ENCODE measurements around the gene KAT6B. TPM values are rescaled to one million over a fixed set of nuclear protein-coding genes. Genes with fewer than 3 reads are reported as not detected.

Gene KAT6B
- total and polyA plus RNA-seq, 4 experiments from 2014 or later, result 10.9 to 63.9 (median 52.4) TPM

- Mint-ChIP-seq H3K36me3 (peaks cover 59 to 65% of the 10 kb centered on the region in 2 donors), H3K9me3 (peaks cover 0 to 2% (median 0%) of the 10 kb centered on the region in 8 donors), H3K4me3 (no peak overlapping the region), H3K27ac (peak overlapping the region in 4 of 7 donors; percentile 1 to 83 (median 39)), H3K27me3 (no peaks in the 10 kb centered on the region), H3K4me1 (peaks cover 12 to 17% (median 14%) of the 10 kb centered on the region in 4 donors)
- Histone ChIP-seq H3K4me1 (ENCODE audit: insufficient read depth, low read length) (peaks cover 14% of the 10 kb centered on the region), H3K9me3 (ENCODE audit: control insufficient read depth in 1 of 2, low read length in 2 of 2) (no peaks in the 10 kb centered on the region), H3K27ac (ENCODE audit: low read depth, low read length) (no peak overlapping the region), H3K27me3 (ENCODE audit: insufficient read depth, low read length) (no peaks in the 10 kb centered on the region), H3K4me3 (ENCODE audit: low read length in 2 of 2) (no peak overlapping the region), H3K36me3 (ENCODE audit: insufficient read depth, low read length) (peaks cover 8% of the 10 kb centered on the region)
- ChIA-PET POLR2A (ENCODE audit: partially characterized antibody) (no interaction called here), CTCF (ENCODE audit: partially characterized antibody) (interaction anchor here (1.1 to 1.3 kb wide), 3 partner anchors 8 to 21 kb away, joined by 3 to 4 read pairs (median 4); no protein-coding TSS in a partner anchor)
- intact Hi-C loops (cut with micrococcal nuclease), result no loop called here
- DNase-seq, result no peak
Observed at GRCh38 chr10:74981831-74982633, 155.6 kb downstream of the KAT6B start.

DNA sequence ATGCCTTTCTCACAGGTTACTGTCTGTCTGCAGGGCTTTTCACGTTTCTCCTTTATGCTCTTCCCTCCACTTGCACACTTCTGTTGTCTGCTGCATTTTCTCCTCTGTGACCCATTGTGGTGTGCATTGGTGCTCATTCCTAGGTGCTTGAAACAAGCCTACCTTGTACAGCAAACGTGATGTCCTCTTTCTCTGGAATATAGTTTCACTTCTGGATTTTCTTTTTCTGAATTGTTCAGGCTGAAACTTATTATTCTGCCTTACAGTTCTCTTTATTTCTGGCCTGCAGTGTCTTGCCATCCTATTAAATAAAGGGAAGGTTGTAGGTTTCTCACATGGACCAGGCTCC lies 156.2 kb downstream of the KAT6B start:
- peaks cover 6 to 15% (median 12%) of the 10 kb centered on the region in 4 donors for H3K4me1 Mint-ChIP-seq
- H3K27ac Mint-ChIP-seq, result no peak overlapping the region
- Histone ChIP-seq H3K36me3 (ENCODE audit: insufficient read depth, low read length) (peaks cover 8% of the 10 kb centered on the region), H3K27ac (ENCODE audit: low read depth, low read length) (no peak overlapping the region), H3K4me3 (ENCODE audit: low read length in 2 of 2) (no peak overlapping the region), H3K9me3 (ENCODE audit: control insufficient read depth in 1 of 2, low read length in 2 of 2) (no peaks in the 10 kb centered on the region), H3K4me1 (ENCODE audit: insufficient read depth, low read length) (peaks cover 8% of the 10 kb centered on the region), H3K27me3 (ENCODE audit: insufficient read depth, low read length) (no peaks in the 10 kb centered on the region)
- no peak for DNase-seq
- H3K4me3 Mint-ChIP-seq, result no peak overlapping the region
- H3K27me3 Mint-ChIP-seq, result no peaks in the 10 kb centered on the region
- CTCF ChIA-PET (ENCODE audit: partially characterized antibody), result interaction anchor here (1.1 to 1.3 kb wide), 2 partner anchors 9 to 10 kb away, joined by 3 to 4 read pairs; no protein-coding TSS in a partner anchor
- H3K36me3 Mint-ChIP-seq, result peaks cover 61% of the 10 kb centered on the region in 2 donors
- POLR2A ChIA-PET (ENCODE audit: partially characterized antibody), result no interaction called here
- intact Hi-C loops (cut with micrococcal nuclease), result no loop called here
- peaks cover 0 to 2% (median 0%) of the 10 kb centered on the region in 8 donors for H3K9me3 Mint-ChIP-seq

DNA sequence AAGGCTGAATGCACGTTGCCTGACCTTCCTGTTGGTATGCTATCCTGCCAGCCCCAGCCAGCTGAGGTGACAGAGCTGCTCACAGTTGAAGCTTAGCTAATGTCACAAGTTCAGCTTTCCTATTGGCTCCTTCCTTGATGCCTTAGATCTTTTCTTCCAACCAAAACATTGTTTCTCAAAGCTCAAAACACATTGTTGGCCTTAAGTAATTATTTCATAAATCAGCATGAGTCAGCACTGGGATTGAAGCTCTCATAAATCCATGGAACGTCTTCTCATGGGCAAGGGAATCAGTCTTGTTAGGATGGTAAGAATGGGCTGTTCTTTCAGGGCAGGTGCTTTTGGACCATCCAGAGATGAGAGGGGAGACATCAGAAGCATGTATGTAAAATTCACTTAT lies 157.0 kb downstream of the KAT6B start:
- H3K27me3 ChIP-seq (ENCODE audit: insufficient read depth, low read length), result no peaks in the 10 kb centered on the region
- H3K9me3 ChIP-seq (ENCODE audit: control insufficient read depth in 1 of 2, low read length in 2 of 2), result no peaks in the 10 kb centered on the region
- intact Hi-C loops (cut with micrococcal nuclease), result no loop called here
- peaks cover 55 to 61% of the 10 kb centered on the region in 2 donors for H3K36me3 Mint-ChIP-seq
- H3K4me1 ChIP-seq (ENCODE audit: insufficient read depth, low read length), result peaks cover under 1% of the 10 kb centered on the region
- peaks cover 0 to 2% (median 0%) of the 10 kb centered on the region in 8 donors for H3K9me3 Mint-ChIP-seq
- DNase-seq, result no peak
- ChIA-PET CTCF (ENCODE audit: partially characterized antibody) (no interaction called here), POLR2A (ENCODE audit: partially characterized antibody) (no interaction called here)
- H3K4me1 Mint-ChIP-seq, result peaks cover 4 to 14% (median 12%) of the 10 kb centered on the region in 4 donors
- no peak overlapping the region for H3K27ac Mint-ChIP-seq
- no peak overlapping the region for H3K4me3 ChIP-seq (ENCODE audit: low read length in 2 of 2)
- no peak overlapping the region for H3K4me3 Mint-ChIP-seq
- H3K36me3 ChIP-seq (ENCODE audit: insufficient read depth, low read length), result peaks cover 8% of the 10 kb centered on the region
- no peak overlapping the region for H3K27ac ChIP-seq (ENCODE audit: low read depth, low read length)
- H3K27me3 Mint-ChIP-seq, result no peaks in the 10 kb centered on the region

GRCh38 chr10:74987339-74988053 lies 161.1 kb downstream of the KAT6B start:
- Histone ChIP-seq H3K36me3 (ENCODE audit: insufficient read depth, low read length) (peaks cover 17% of the 10 kb centered on the region), H3K4me3 (ENCODE audit: low read length in 2 of 2) (no peak overlapping the region), H3K27ac (ENCODE audit: low read depth, low read length) (no peak overlapping the region), H3K27me3 (ENCODE audit: insufficient read depth, low read length) (no peaks in the 10 kb centered on the region), H3K4me1 (ENCODE audit: insufficient read depth, low read length) (no peaks in the 10 kb centered on the region), H3K9me3 (ENCODE audit: control insufficient read depth in 1 of 2, low read length in 2 of 2) (no peaks in the 10 kb centered on the region)
- Mint-ChIP-seq H3K4me3 (no peak overlapping the region), H3K4me1 (peaks cover 9 to 19% (median 16%) of the 10 kb centered on the region in 4 donors), H3K9me3 (peaks cover 0 to 2% (median 0%) of the 10 kb centered on the region in 8 donors), H3K27me3 (no peaks in the 10 kb centered on the region), H3K27ac (peak overlapping the region in 5 of 7 donors; percentile 45 to 86 (median 56)), H3K36me3 (peaks cover 49 to 63% of the 10 kb centered on the region in 2 donors)
- intact Hi-C loops (cut with micrococcal nuclease), result no loop called here
- DNase-seq, result no peak
- POLR2A ChIA-PET (ENCODE audit: partially characterized antibody), result no interaction called here
- CTCF ChIA-PET (ENCODE audit: partially characterized antibody), result interaction anchor here (0.5 to 1.7 kb wide), 3 partner anchors 27 to 248 kb away, joined by 3 to 4 read pairs (median 3); no protein-coding TSS in a partner anchor

DNA sequence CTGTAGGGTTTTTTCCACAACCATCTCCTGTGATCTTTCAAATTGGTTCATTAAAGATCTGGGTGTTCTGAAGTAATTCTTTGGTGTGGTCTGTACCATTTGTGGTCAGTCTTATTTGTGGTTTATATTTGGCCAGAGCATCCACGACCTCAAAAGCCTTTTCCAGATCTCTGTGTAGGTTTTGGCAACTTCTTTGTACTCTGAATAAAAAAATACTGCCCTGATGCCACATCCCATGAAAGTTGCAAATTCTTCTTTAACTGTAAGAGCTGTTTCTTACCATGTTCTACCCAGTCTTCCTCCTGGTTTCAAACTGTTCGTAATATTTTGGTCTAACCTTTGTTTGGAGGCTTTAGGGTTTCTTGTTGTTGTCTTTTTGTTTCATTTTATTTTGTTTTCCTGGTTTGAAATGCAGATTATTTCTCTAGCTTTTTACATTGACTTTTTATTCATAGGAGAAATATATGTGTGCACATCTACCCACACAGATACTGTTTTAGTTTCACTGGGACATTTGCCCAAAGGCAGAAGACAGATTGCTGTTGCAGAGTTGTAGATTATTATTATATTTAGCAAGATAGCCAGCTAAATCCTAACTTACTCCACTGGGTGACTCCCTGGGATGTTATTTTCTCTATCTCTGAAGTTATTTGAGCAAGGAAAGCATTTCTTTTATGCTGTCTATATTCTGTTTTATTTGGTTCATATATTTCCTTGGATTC lies 161.8 kb downstream of the KAT6B start:
- H3K27me3 ChIP-seq (ENCODE audit: insufficient read depth, low read length), result no peaks in the 10 kb centered on the region
- H3K4me3 ChIP-seq (ENCODE audit: low read length in 2 of 2), result no peak overlapping the region
- H3K9me3 ChIP-seq (ENCODE audit: control insufficient read depth in 1 of 2, low read length in 2 of 2), result no peaks in the 10 kb centered on the region
- peaks cover 0 to 2% (median 0%) of the 10 kb centered on the region in 8 donors for H3K9me3 Mint-ChIP-seq
- no peak overlapping the region for H3K4me3 Mint-ChIP-seq
- CTCF ChIA-PET (ENCODE audit: partially characterized antibody), result interaction anchor here (0.5 to 1.7 kb wide), 3 partner anchors 27 to 249 kb away, joined by 3 to 4 read pairs (median 3); no protein-coding TSS in a partner anchor
- no peaks in the 10 kb centered on the region for H3K4me1 ChIP-seq (ENCODE audit: insufficient read depth, low read length)
- H3K27me3 Mint-ChIP-seq, result no peaks in the 10 kb centered on the region
- no peak overlapping the region for H3K27ac ChIP-seq (ENCODE audit: low read depth, low read length)
- intact Hi-C loops (cut with micrococcal nuclease), result no loop called here
- H3K4me1 Mint-ChIP-seq, result peaks cover 9 to 19% (median 17%) of the 10 kb centered on the region in 4 donors
- no peak for DNase-seq
- POLR2A ChIA-PET (ENCODE audit: partially characterized antibody), result no interaction called here
- H3K36me3 ChIP-seq (ENCODE audit: insufficient read depth, low read length), result peaks cover 24% of the 10 kb centered on the region
- H3K36me3 Mint-ChIP-seq, result peaks cover 49 to 68% of the 10 kb centered on the region in 2 donors
- H3K27ac Mint-ChIP-seq, result peak overlapping the region in 2 of 7 donors; percentile 47

- peak overlapping the region in 2 of 7 donors; percentile 2 to 48 for H3K27ac Mint-ChIP-seq
- H3K36me3 ChIP-seq (ENCODE audit: insufficient read depth, low read length), result peaks cover 22% of the 10 kb centered on the region
- no peak overlapping the region for H3K4me3 ChIP-seq (ENCODE audit: low read length in 2 of 2)
- H3K4me1 ChIP-seq (ENCODE audit: insufficient read depth, low read length), result no peaks in the 10 kb centered on the region
- H3K4me1 Mint-ChIP-seq, result peaks cover 9 to 19% (median 17%) of the 10 kb centered on the region in 4 donors
- CTCF ChIA-PET (ENCODE audit: partially characterized antibody), result interaction anchor here (1.4 kb wide), 1 partner anchor 250 kb away, joined by 3 read pairs; no protein-coding TSS in a partner anchor
- no peak overlapping the region for H3K4me3 Mint-ChIP-seq
- no peaks in the 10 kb centered on the region for H3K27me3 Mint-ChIP-seq
- H3K9me3 ChIP-seq (ENCODE audit: control insufficient read depth in 1 of 2, low read length in 2 of 2), result no peaks in the 10 kb centered on the region
- intact Hi-C loops (cut with micrococcal nuclease), result no loop called here
- no peak for DNase-seq
- H3K27me3 ChIP-seq (ENCODE audit: insufficient read depth, low read length), result no peaks in the 10 kb centered on the region
- POLR2A ChIA-PET (ENCODE audit: partially characterized antibody), result no interaction called here
- peaks cover 47 to 65% of the 10 kb centered on the region in 2 donors for H3K36me3 Mint-ChIP-seq
- no peak overlapping the region for H3K27ac ChIP-seq (ENCODE audit: low read depth, low read length)
- H3K9me3 Mint-ChIP-seq, result peaks cover 0 to 2% (median 0%) of the 10 kb centered on the region in 8 donors
Observed at GRCh38 chr10:74988832-74989561, 162.6 kb downstream of the KAT6B start.

Measured in CD4-positive, alpha-beta memory T cell (primary cell).